NCI-H345 (cell line): ENCODE measurements around the gene MGST3.
A peak's percentile ranks its signal among the peaks of the same experiment; 100 is the strongest.
"Not testable (repeated sequence)": the region's sequence is repeated elsewhere in the genome, so short reads cannot be mapped to it uniquely, and the experiment has no call there.

Source experiments
- DNase-seq: peaks from one replicate; lab custom pipeline; 2025; lab: John Stamatoyannopoulos, UW

Gene MGST3

GRCh38 chr1:165630629-165631341 is at the start of gene MGST3:
MGST3 (plus strand) TSS chr1:165631234; CDS start chr1:165649848, 18,614 bp downstream.
- DNase-seq, result peak; percentile 97

- no peak for DNase-seq
Observed at GRCh38 chr1:165581926-165582325, 49.1 kb upstream of the MGST3 start.

DNA sequence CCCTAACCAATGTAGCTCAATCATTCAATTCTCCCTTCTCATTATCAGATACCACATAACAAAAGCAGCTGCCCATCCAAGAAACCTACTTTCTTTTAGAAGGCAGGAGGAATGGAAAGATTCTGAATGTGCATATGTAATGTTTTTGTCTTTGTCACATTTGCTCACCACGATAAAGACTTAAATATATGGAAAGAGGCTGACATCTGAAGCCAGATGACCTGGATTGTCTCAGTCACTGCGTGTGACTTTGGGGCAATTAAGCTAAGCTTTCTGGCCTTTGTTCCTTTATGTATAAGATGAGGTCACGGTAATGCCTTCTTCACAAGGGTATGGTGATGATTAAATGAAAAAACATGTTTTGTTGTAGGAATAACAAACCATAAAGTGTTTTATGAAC is 44.6 kb upstream of the MGST3 start:
- no peak for DNase-seq

DNA sequence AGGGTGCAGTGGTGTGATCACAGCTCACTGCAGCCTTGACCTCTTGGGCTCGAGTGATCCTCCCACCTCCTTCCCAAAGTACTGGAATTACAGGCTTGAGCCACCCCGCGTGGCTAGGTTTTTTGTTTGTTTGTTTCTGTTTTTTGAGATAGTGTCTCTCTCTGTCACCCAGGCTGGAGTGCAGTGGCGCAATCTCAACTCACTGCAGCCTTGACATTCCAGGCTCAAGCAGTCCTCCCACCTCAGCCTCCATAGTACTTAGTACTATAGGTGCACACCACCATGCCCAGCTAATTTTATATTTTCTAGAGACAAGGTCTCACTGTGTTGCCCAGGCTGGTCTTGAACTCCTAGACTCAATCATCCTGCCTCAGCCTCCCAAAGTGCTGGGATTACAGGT is 39.6 kb upstream of the MGST3 start:
- not testable (repeated sequence) for DNase-seq

DNA sequence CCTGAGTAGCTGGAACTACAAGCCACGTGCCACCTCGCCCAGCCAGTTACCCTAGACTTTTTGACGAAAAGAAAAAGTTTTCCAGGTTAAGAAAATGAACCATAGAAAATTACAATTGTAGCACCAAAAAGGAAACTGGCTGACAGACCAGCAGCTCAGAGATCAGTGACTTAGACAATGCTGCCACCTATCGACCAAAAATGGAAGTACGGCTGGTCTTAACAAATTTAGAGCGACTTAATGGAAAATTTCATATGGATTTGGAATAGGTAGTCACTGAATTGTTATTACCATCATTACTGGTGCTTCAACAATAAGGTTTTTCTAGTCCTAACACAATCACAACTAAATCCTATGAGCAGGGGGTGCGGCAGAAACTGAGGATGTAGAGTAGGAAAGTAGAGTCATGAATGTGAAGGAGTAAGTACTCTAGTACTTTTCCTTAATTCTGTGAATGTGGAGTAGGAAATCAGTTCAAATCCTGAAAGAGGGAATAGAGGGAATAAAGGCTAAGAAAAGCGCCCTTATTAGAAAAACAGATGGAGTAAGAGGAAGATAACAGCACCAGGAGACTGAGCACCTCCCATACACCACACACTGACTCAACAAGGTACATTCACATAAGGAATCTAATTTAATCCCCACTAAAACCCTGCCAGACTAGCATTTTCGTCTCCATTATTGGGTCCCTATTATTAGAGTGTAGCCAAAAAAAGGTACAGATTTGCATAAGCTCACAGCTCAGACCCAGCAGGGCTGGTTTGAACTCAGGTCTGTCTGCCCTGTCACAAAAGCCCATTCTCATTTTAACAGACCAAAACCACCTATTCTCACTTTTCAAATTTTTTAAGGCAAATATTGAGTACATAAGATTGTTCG is 37.9 kb upstream of the MGST3 start:
- peak; percentile 72 for DNase-seq

- DNase-seq, result no peak
Observed at GRCh38 chr1:165595246-165595938, 35.6 kb upstream of the MGST3 start.

DNA sequence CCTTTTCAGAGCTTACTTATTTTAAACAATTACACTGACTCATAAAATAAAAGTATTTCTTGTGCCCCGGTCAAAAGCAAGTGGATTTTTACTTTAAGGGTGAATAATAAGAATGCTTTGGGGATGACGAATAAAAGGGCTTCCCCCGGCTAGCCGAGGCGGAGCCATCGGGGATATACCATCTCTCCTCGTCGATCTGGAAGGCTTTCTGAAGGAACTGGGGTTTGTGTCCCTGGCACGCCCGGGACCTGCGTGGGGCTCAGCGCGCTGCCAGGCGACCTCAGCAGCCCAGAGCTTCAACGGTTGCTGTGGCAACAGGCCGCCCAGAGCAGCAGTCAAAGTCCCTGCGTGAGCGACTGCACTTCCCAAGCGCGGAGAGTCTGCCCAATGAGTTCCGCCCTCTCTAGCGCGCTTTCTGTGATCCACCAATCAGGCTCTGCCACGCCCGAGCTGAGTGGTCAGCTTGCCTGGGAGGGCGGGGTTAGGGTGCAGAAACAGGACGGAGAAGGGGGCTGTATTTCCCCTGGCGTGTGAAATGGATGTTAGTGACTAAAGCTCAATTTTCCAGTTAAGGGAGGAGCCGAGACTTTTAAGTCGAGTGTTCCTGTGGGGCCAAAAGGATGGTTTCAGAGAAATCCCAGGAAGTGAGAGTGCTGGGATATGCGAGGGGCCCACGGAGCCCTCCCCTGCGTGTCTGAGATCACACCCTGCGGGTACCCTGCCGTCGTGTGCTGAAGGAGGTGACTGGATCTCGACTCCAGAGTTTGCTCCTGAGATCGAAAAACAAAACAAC is 33.0 kb upstream of the MGST3 start:
- peak; percentile 97 for DNase-seq

GRCh38 chr1:165598676-165599059 is 32.4 kb upstream of the MGST3 start:
- DNase-seq, result peak; percentile 42

DNA sequence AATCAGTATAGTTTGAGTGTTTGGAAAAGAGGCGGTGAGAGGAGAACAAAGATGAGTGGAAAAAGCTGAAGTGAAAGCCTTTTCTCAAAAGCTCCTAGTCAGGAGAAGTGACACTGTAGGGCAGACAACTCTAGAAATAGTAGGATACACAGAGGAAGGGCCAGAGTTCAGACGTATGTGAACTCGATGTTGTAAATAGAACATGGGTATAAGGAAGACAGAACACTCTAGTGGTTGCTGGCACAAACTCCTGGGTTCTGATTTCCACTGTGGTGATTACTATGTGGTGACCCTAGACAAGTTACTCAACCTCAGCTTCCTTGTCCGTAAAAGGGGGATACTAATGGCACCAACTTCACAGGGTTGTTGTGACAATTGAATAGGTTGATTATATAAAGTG is 30.2 kb upstream of the MGST3 start:
- no peak for DNase-seq

GRCh38 chr1:165603810-165604209 is 27.2 kb upstream of the MGST3 start:
- DNase-seq, result no peak

GRCh38 chr1:165605246-165605645 is 25.8 kb upstream of the MGST3 start:
- no peak for DNase-seq

DNA sequence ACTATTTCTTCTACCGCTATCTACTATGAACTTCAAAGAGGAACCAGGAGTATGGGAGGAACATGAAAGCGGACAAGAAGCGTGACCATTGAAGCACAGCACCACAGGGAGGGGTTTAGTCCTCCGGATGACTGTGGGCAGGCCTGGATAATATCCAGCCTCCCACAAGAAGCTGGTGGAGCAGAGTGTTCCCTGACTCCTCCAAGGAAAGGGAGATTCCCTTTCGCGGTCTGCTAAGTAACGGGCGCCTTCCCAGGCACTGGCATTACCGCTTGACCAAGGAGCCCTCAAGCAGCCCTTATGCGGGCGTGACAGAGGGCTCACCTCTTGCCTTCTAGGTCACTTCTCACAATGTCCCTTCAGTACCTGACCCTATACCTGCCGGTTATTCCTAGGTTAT is 24.4 kb upstream of the MGST3 start:
- not testable (repeated sequence) for DNase-seq

- no peak for DNase-seq
Observed at GRCh38 chr1:165610866-165611265, 20.2 kb upstream of the MGST3 start.

- DNase-seq, result no peak
Observed at GRCh38 chr1:165612062-165612461, 19.0 kb upstream of the MGST3 start.

DNA sequence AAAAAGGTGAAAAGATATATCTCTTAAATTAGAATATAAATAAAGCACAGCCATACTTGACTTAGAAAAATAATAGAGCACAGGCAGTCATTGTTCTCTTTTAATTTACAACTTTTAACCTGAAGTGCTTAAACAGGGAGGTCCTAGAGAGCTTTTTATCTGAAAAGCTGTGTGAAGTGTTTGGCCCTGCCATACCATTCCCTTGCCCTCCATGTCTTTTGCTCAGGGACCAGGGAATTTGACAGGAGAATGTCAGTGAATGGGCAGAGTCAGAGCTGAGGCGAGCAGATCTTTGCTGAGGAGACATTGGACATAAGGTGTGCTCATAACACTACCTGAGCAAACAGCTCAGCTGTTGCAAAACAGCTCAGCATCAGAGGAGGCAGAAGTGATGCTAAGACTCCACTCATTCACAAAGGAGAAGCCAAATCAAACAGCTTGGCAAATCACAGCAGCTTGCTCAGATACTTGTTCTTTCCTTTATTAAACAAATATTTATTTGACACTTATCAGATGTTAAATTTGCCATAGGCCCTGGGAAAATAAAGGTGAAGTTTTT is 14.9 kb upstream of the MGST3 start:
- DNase-seq, result no peak

GRCh38 chr1:165616987-165617546 is 14.0 kb upstream of the MGST3 start:
- no peak for DNase-seq

GRCh38 chr1:165619647-165620151 is 11.3 kb upstream of the MGST3 start:
- DNase-seq, result no peak

DNA sequence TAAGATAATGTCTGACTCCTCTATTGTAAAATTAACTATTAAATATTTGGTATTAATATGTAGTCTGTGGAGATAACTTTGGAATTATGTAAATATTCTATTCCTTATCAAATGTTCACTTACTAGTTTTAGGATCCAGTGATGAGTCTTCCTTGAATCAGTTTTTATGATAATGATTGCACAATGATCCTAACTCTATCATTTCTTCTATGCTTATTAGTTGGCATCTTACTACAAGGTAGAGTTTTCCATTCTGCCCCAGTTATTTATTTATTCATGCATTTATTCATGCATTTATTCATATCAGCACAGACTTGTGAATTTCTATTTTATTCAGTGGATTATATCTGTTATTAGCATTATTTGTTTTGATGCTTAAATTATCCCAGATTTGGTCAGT is 7.4 kb upstream of the MGST3 start:
- DNase-seq, result no peak

DNA sequence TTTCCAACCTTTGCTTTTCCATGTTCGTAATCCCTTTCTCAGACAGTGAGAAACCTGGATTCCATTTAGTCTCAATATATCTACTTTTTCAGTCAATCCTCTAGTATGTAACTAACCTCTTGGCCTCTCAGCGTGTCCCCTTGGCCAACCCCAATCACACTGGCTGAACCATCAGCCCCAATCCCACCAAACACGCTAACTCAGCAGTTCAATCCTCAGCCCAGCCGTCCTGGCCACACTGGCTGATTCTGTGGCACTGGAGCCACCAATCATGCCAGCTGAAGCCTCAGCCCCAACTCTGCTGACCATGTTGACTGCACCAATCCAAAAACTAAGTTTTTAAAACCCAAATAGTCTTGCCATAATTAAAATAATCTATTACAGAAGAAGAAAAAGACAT is 6.6 kb upstream of the MGST3 start:
- no peak for DNase-seq

DNA sequence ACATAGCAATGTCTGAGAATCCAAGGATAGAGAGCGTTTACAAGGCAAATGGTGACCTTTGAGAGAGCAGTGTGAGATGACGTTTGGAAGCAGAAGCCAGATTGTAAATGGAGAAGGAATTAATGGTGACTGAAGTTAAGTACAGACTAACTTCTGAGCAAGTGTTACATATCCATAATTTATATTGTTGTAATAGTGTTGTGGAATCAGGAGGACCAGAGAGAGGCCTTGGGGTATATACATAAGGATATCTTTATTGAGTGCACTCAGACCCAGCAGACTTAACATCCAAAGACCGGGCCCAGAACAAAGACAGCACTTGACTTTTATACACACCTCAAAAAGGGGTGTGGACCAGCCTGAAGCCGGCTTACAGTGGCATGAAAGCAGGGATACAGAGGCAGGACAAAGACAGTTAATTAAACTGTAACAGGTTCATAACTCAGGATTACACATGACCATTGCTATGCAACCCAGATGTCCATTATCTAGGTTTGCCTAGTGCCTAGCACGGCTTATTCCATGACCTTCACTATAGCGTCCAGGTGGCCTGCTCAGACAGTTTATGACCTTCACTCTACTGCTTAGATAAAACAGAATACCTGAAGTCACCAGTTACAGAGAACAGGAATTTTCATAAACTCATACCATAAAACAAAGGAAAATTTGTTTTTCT is 2.7 kb upstream of the MGST3 start:
- DNase-seq, result no peak
